ENCODE results near the gene CADM1.

DNA sequence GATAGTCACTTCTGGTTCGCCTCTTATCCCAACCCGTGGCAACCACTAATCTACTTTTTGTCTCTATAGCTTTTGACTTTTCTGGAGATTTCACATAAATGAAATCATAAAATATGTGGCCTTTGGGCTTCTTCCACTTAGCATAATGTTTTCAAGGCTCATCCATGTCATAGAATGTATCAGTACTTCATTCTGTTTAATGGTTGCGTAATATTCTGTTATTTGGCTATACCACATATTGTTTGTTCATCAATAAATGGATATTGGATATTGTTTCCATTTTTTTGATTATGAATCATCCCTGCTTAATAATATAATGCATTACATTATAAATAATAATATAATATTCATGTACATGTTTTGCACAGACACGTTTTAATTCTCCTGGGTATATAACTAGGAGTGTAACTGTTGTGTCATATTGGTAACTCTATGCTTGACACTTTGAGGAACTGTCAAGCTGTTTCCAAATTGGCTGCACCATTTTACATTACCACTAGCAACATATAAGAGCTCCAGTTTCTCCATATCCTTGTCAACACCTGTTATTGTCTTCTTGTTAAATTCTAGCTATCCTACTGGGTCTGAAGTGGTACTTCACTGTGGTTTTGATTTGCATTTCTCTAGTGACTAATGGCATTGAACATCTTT lies 181.5 kb downstream of the CADM1 start:
- TF ChIP-seq CTCF (IDR thresholded peaks at IDR 0.05; ENCODE audit: low read depth, low read length, poor library complexity, severe bottlenecking) (no peak), EZH2phosphoT487 (IDR thresholded peaks at IDR 0.05; ENCODE audit: borderline replicate concordance, low read length) (no peak)
